SK-N-SH (cell line): ENCODE data around the gene SDCCAG8. TPM values are rescaled to one million over a fixed set of nuclear protein-coding genes. Genes with fewer than 3 reads are reported as not detected.

Experiments used
- CTCF ChIA-PET: fragments of 300-600, 350-600 bp; formaldehyde crosslinking; extraction: SDS; loops from one replicate; lab custom pipeline; 2021; lab: Yijun Ruan, JAX
- POLR2A ChIA-PET: fragments of 350-600 bp; sonication (Branson Sonifier 250); formaldehyde crosslinking; extraction: SDS; loops from one replicate; lab custom pipeline; 2020; ENCODE audit warnings: antibody characterized with exemption, inconsistent platforms; lab: Yijun Ruan, JAX
- DNase-seq: peaks from one replicate; pipeline ENCODE4 v3.0.0; 2012
- H2AFZ ChIP-seq: fragments of 200-600 bp; sonication (generic); 2 replicates; pipeline ENCODE4 v1.8.1; 2016; ENCODE audit warnings: antibody characterized with exemption, mild to moderate bottlenecking, low read depth
- H3F3A ChIP-seq: fragments of 200-600 bp; sonication (generic); replicated peaks from 2 replicates; pipeline ENCODE3; 2016; ENCODE audit warnings: antibody characterized with exemption, mild to moderate bottlenecking; ENCODE audit not compliant: insufficient read depth
- H3K27ac ChIP-seq, 2 experiments: fragments of 200-500 bp in 1 of 2; fragments of 200-600 bp in 1 of 2; sonication (Bioruptor generic) in 1 of 2; sonication (generic), shearing (Covaris generic) in 1 of 2; 2 replicates each; pipeline versions ENCODE4 v1.5.1 to v1.6.1; 2014 to 2016; ENCODE audit warnings: low read depth in 2 of 2, inconsistent platforms in 1 of 2, low read length in 1 of 2, mild to moderate bottlenecking in 1 of 2, mixed read lengths in 1 of 2
- H3K27me3 ChIP-seq: fragments of 200-600 bp; sonication (generic), shearing (Covaris generic); 2 replicates; pipeline ENCODE4 v1.6.1; 2016; ENCODE audit warnings: mixed run types; ENCODE audit not compliant: insufficient read depth
- H3K36me3 ChIP-seq, 2 experiments: fragments of 200-500 bp in 1 of 2; fragments of 200-600 bp in 1 of 2; sonication (Bioruptor generic) in 1 of 2; sonication (generic) in 1 of 2; replicated peaks in 1 of 2; 2 replicates each; pipeline versions ENCODE3 to v1.5.1; 2014 to 2016; ENCODE audit warnings: low read length in 1 of 2, mild to moderate bottlenecking in 1 of 2; ENCODE audit not compliant: insufficient read depth in 2 of 2, control insufficient read depth in 1 of 2
- H3K4me1 ChIP-seq, 2 experiments: fragments of 200-500 bp in 1 of 2; fragments of 200-600 bp in 1 of 2; sonication (Bioruptor generic) in 1 of 2; sonication (generic), shearing (Covaris generic) in 1 of 2; 2 replicates each; pipeline versions ENCODE4 v1.5.1 to v1.6.1; 2014 to 2016; ENCODE audit warnings: low read depth in 1 of 2, low read length in 1 of 2, mixed run types in 1 of 2; ENCODE audit not compliant: insufficient read depth in 2 of 2, control insufficient read depth in 1 of 2
- H3K4me2 ChIP-seq: fragments of 200-600 bp; sonication (generic), shearing (Covaris generic); 2 replicates; pipeline ENCODE4 v1.6.1; 2017; ENCODE audit warnings: mixed run types
- H3K4me3 ChIP-seq, 2 experiments: fragments of 200-500 bp in 1 of 2; fragments of 200-600 bp in 1 of 2; sonication (Bioruptor generic) in 1 of 2; sonication (generic), shearing (Covaris generic) in 1 of 2; 2 replicates each; pipeline versions ENCODE4 v1.5.1 to v1.8.1; 2014 to 2016; ENCODE audit warnings: low read depth in 2 of 2, inconsistent platforms in 1 of 2, low read length in 1 of 2, mild to moderate bottlenecking in 1 of 2, mixed read lengths in 1 of 2, moderate library complexity in 1 of 2
- H3K79me2 ChIP-seq: fragments of 200-600 bp; sonication (generic); 2 replicates; pipeline ENCODE4 v1.8.1; 2017; ENCODE audit warnings: mild to moderate bottlenecking; ENCODE audit not compliant: insufficient read depth
- H3K9ac ChIP-seq: fragments of 200-600 bp; sonication (generic); 2 replicates; pipeline ENCODE4 v1.6.1; 2017; ENCODE audit warnings: mixed run types
- H3K9me2 ChIP-seq: fragments of 200-600 bp; sonication (generic); 2 replicates; pipeline ENCODE4 v1.6.1; 2017; ENCODE audit warnings: mixed run types
- H3K9me3 ChIP-seq: fragments of 200-600 bp; sonication (generic); 2 replicates; pipeline ENCODE4 v1.6.1; 2017; ENCODE audit warnings: mixed run types, mild to moderate bottlenecking, moderate library complexity
- H4K20me1 ChIP-seq: fragments of 200-600 bp; sonication (generic); 2 replicates; pipeline ENCODE4 v1.6.1; 2017; ENCODE audit warnings: mild to moderate bottlenecking, mixed run types; ENCODE audit not compliant: insufficient read depth
- CHD2 ChIP-seq: fragments of 150-350 bp; IDR thresholded peaks from 2 replicates; pipeline ENCODE4 v1.6.1; 2018; ENCODE audit warnings: low read length; ENCODE audit not compliant: partially characterized antibody
- EP300 ChIP-seq, 2 experiments: IDR thresholded peaks; 2 replicates each; pipeline versions ENCODE4 v1.4.0 to v1.6.1; 2012; ENCODE audit warnings: borderline replicate concordance in 1 of 2, low read depth in 1 of 2, low read length in 1 of 2
- EZH2phosphoT487 ChIP-seq: fragments of 200-600 bp; sonication (generic); IDR thresholded peaks from 2 replicates; pipeline ENCODE4 v1.6.1; 2017; ENCODE audit warnings: low read depth, mixed run types, mild to moderate bottlenecking, antibody characterized with exemption, moderate library complexity, borderline replicate concordance
- FOSL2 ChIP-seq: IDR thresholded peaks from 2 replicates; pipeline ENCODE4 v1.4.0; 2012; ENCODE audit warnings: low read depth, mild to moderate bottlenecking, moderate library complexity, borderline replicate concordance
- FOXM1 ChIP-seq: IDR thresholded peaks from 2 replicates; pipeline ENCODE4 v1.4.0; 2012; ENCODE audit warnings: low read depth, mild to moderate bottlenecking
- GABPA ChIP-seq: IDR thresholded peaks from 2 replicates; pipeline ENCODE4 v1.4.0; 2012; ENCODE audit warnings: low read depth, mild to moderate bottlenecking
- JUND ChIP-seq: IDR thresholded peaks from 2 replicates; pipeline ENCODE4 v1.4.0; 2012
- MEF2A ChIP-seq: IDR thresholded peaks from 2 replicates; pipeline ENCODE4 v1.4.0; 2012; ENCODE audit warnings: low read depth, borderline replicate concordance
- MXI1 ChIP-seq: IDR thresholded peaks from 2 replicates; pipeline ENCODE4 v1.6.1; 2012; ENCODE audit warnings: mild to moderate bottlenecking, low read depth, low read length, improper control_type of control experiment
- NFIC ChIP-seq: IDR thresholded peaks from 2 replicates; pipeline ENCODE4 v1.4.0; 2012; ENCODE audit warnings: borderline replicate concordance
- NRF1 ChIP-seq: IDR thresholded peaks from 2 replicates; pipeline ENCODE4 v1.6.1; 2012; ENCODE audit warnings: low read depth, mild to moderate bottlenecking, low read length
- RAD21 ChIP-seq: IDR thresholded peaks from 2 replicates; pipeline ENCODE4 v1.6.1; 2012; ENCODE audit warnings: mild to moderate bottlenecking, low read length
- RCOR1 ChIP-seq: fragments of 150-350 bp; IDR thresholded peaks from 2 replicates; pipeline ENCODE4 v1.6.1; 2017; ENCODE audit warnings: antibody characterized with exemption, low read length
- RFX5 ChIP-seq: IDR thresholded peaks from 2 replicates; pipeline ENCODE4 v1.6.1; 2012; ENCODE audit warnings: mild to moderate bottlenecking, improper control_type of control experiment, low read length
- RXRA ChIP-seq: IDR thresholded peaks from 2 replicates; pipeline ENCODE4 v1.4.0; 2012; ENCODE audit warnings: low read depth, mild to moderate bottlenecking, borderline replicate concordance
- SIN3A ChIP-seq: IDR thresholded peaks from 2 replicates; pipeline ENCODE4 v1.6.1; 2012; ENCODE audit warnings: low read depth, mild to moderate bottlenecking, low read length, moderate library complexity, borderline replicate concordance
- SMC3 ChIP-seq: IDR thresholded peaks from 2 replicates; pipeline ENCODE4 v1.6.1; 2012; ENCODE audit warnings: low read depth, low read length, improper control_type of control experiment
- TAF1 ChIP-seq: IDR thresholded peaks from 2 replicates; pipeline ENCODE4 v1.6.1; 2012; ENCODE audit warnings: low read depth, mild to moderate bottlenecking, low read length, moderate library complexity, borderline replicate concordance
- TCF12 ChIP-seq: IDR thresholded peaks from 2 replicates; pipeline ENCODE4 v1.4.0; 2012
- TEAD4 ChIP-seq: IDR thresholded peaks from 2 replicates; pipeline ENCODE4 v1.4.0; 2012; ENCODE audit warnings: mild to moderate bottlenecking, borderline replicate concordance; ENCODE audit not compliant: insufficient read depth
- WGBS: methylation state at CpG from one replicate; pipeline ENCODE4 v1.1.6; 2017; ENCODE audit warnings: low lambda C conversion rate; 5-methylcytosine and 5-hydroxymethylcytosine counted together
- polyA plus RNA-seq, 3 experiments: library from polyadenylated mRNA; depleted of rRNA; stranded (reverse); fragments of >200 nt; gene quantifications; 2 replicates each; pipeline ENCODE4 v1.2.3, GENCODE V29; 2012
- TF ChIP-seq, protein P1 (sequence below): IDR thresholded peaks from 2 replicates; pipeline ENCODE4 v1.4.0; 2012; ENCODE audit warnings: low read depth, borderline replicate concordance
- TF ChIP-seq, protein P2 (sequence below): IDR thresholded peaks from 2 replicates; pipeline ENCODE4; 2012
- TF ChIP-seq, protein P3 (sequence below): IDR thresholded peaks from 2 replicates; pipeline ENCODE4 v1.6.1; 2012; ENCODE audit warnings: mild to moderate bottlenecking, low read depth, low read length, moderate library complexity
- TF ChIP-seq, protein P4 (sequence below): IDR thresholded peaks from 2 replicates; pipeline ENCODE4 v1.4.0; 2012; ENCODE audit warnings: low read depth, borderline replicate concordance
- TF ChIP-seq, protein P5 (sequence below): IDR thresholded peaks from 2 replicates; pipeline ENCODE4 v1.4.0; 2012; ENCODE audit warnings: low read depth

Gene SDCCAG8
- polyA plus RNA-seq, 1 of the 3 experiments (the other 2 are of a cell fraction): 22.7 TPM

DNA sequence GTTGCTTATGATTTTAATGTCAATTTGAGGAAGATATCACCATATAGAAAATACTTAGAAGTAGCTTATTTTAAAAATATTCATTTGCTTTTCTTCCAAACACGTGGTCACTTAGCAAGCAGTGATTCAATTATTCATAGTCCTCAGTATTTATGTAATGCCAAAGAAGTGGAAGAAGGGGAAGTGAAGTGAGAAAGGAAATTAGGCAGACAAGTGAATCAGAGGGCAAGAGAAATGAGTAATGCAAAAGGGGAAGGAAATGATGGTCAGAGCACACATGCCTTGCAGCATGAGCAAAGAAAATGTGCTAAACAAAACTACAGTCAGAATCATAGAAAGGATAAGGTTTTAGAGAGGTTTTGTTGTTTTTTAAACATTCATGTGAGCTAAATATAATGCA, 31.8 kb downstream of the SDCCAG8 start:
- no peak overlapping the region; a peak in 2 of 4 replicates for H3K4me3 ChIP-seq
- TF ChIP-seq RXRA: peak; percentile 85; the same call in 1 of the 2 replicates
- TF ChIP-seq, protein P1, sequence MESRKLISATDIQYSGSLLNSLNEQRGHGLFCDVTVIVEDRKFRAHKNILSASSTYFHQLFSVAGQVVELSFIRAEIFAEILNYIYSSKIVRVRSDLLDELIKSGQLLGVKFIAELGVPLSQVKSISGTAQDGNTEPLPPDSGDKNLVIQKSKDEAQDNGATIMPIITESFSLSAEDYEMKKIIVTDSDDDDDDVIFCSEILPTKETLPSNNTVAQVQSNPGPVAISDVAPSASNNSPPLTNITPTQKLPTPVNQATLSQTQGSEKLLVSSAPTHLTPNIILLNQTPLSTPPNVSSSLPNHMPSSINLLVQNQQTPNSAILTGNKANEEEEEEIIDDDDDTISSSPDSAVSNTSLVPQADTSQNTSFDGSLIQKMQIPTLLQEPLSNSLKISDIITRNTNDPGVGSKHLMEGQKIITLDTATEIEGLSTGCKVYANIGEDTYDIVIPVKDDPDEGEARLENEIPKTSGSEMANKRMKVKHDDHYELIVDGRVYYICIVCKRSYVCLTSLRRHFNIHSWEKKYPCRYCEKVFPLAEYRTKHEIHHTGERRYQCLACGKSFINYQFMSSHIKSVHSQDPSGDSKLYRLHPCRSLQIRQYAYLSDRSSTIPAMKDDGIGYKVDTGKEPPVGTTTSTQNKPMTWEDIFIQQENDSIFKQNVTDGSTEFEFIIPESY: no peak
- TF ChIP-seq TCF12: peak; percentile 88
- no peak for TF ChIP-seq RAD21
- 0 out of 2 replicates have a peak, but pooled peaks have one; percentile 35 for TF ChIP-seq MEF2A
- TF ChIP-seq, protein P2, sequence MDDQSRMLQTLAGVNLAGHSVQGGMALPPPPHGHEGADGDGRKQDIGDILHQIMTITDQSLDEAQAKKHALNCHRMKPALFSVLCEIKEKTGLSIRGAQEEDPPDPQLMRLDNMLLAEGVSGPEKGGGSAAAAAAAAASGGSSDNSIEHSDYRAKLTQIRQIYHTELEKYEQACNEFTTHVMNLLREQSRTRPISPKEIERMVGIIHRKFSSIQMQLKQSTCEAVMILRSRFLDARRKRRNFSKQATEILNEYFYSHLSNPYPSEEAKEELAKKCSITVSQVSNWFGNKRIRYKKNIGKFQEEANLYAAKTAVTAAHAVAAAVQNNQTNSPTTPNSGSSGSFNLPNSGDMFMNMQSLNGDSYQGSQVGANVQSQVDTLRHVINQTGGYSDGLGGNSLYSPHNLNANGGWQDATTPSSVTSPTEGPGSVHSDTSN: peak; percentile 78
- no peak for TF ChIP-seq MXI1
- peak; percentile 59 for TF ChIP-seq NFIC
- no peak for TF ChIP-seq GABPA
- TF ChIP-seq, protein P3, sequence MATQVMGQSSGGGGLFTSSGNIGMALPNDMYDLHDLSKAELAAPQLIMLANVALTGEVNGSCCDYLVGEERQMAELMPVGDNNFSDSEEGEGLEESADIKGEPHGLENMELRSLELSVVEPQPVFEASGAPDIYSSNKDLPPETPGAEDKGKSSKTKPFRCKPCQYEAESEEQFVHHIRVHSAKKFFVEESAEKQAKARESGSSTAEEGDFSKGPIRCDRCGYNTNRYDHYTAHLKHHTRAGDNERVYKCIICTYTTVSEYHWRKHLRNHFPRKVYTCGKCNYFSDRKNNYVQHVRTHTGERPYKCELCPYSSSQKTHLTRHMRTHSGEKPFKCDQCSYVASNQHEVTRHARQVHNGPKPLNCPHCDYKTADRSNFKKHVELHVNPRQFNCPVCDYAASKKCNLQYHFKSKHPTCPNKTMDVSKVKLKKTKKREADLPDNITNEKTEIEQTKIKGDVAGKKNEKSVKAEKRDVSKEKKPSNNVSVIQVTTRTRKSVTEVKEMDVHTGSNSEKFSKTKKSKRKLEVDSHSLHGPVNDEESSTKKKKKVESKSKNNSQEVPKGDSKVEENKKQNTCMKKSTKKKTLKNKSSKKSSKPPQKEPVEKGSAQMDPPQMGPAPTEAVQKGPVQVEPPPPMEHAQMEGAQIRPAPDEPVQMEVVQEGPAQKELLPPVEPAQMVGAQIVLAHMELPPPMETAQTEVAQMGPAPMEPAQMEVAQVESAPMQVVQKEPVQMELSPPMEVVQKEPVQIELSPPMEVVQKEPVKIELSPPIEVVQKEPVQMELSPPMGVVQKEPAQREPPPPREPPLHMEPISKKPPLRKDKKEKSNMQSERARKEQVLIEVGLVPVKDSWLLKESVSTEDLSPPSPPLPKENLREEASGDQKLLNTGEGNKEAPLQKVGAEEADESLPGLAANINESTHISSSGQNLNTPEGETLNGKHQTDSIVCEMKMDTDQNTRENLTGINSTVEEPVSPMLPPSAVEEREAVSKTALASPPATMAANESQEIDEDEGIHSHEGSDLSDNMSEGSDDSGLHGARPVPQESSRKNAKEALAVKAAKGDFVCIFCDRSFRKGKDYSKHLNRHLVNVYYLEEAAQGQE: no peak
- TF ChIP-seq FOSL2: peak; percentile 90
- TF ChIP-seq, protein P4, sequence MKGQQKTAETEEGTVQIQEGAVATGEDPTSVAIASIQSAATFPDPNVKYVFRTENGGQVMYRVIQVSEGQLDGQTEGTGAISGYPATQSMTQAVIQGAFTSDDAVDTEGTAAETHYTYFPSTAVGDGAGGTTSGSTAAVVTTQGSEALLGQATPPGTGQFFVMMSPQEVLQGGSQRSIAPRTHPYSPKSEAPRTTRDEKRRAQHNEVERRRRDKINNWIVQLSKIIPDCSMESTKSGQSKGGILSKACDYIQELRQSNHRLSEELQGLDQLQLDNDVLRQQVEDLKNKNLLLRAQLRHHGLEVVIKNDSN: peak; percentile 60; the same call in 1 of the 2 replicates
- no peak for TF ChIP-seq RCOR1
- TF ChIP-seq CHD2: no peak
- TF ChIP-seq, protein P5, sequence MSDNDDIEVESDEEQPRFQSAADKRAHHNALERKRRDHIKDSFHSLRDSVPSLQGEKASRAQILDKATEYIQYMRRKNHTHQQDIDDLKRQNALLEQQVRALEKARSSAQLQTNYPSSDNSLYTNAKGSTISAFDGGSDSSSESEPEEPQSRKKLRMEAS: peak; percentile 84
- TF ChIP-seq TAF1: no peak
- no peak for TF ChIP-seq SMC3
- no peak for TF ChIP-seq EZH2phosphoT487
- peak; percentile 41; the same call in 1 of the 2 replicates for TF ChIP-seq TEAD4
- TF ChIP-seq SIN3A: 0 out of 2 replicates have a peak, but pooled peaks have one; percentile 24
- TF ChIP-seq NRF1: no peak
- peak; percentile 52; the same call in 1 of the 2 replicates for TF ChIP-seq FOXM1
- TF ChIP-seq JUND: peak; percentile 89
- TF ChIP-seq EP300 (IDR thresholded peaks at IDR 0.05; ENCODE audit: borderline replicate concordance in 1 of 2, low read depth in 1 of 2, low read length in 1 of 2): peak in 1 of 2 experiments; percentile 93; a peak in 2 of 4 replicates
- no peak for TF ChIP-seq RFX5

More for the DNA sequence above, 31.8 kb downstream of the SDCCAG8 start:
- H3F3A ChIP-seq: peaks cover 33% of the 10 kb centered on the region
- H4K20me1 ChIP-seq: no peaks in the 10 kb centered on the region
- 4% methylated on average over 1 of the region's 1 CpG for WGBS
- ChIA-PET CTCF (no interaction called here), POLR2A (no interaction called here)
- no peaks in the 10 kb centered on the region for H3K9me2 ChIP-seq
- peaks cover 59% of the 10 kb centered on the region for H3K79me2 ChIP-seq
- peak overlapping the region; percentile 84 to 86; a peak in 3 of 4 replicates for H3K27ac ChIP-seq
- no peak overlapping the region for H2AFZ ChIP-seq
- H3K4me2 ChIP-seq: peak overlapping the region; percentile 35; the same call in 1 of the 2 replicates
- H3K36me3 ChIP-seq: peaks cover 15 to 33% of the 10 kb centered on the region in 2 experiments
- peak overlapping the region; percentile 47; the same call in 1 of the 2 replicates for H3K9ac ChIP-seq
- 0 out of 2 replicates have a peak, but pooled peaks cover 2% of the 10 kb centered on the region for H3K9me3 ChIP-seq
- peaks cover 4 to 25% of the 10 kb centered on the region in 2 experiments; a peak in 3 of 4 replicates for H3K4me1 ChIP-seq
- H3K27me3 ChIP-seq: no peaks in the 10 kb centered on the region
- no peak for DNase-seq
